Neural cell (in vitro differentiated cells): Measurements from ENCODE around the gene PTPRN2. TPM values are rescaled to one million over a fixed set of nuclear protein-coding genes. Genes with fewer than 3 reads are reported as not detected.

ENCODE experiments used
- H2AFZ ChIP-seq: fragments of 200-600, 300-800 bp; sonication (generic), shearing (Covaris generic); 2 replicates; pipeline ENCODE4 v1.6.0; 2014; ENCODE audit warnings: low read depth, mild to moderate bottlenecking, antibody characterized with exemption, low read length, moderate library complexity
- H3F3A ChIP-seq: fragments of 200-600 bp; shearing (Covaris generic); 2 replicates; pipeline ENCODE4 v1.6.1; 2016; ENCODE audit warnings: mild to moderate bottlenecking, moderate library complexity, mixed read lengths, antibody characterized with exemption, low read length; ENCODE audit not compliant: insufficient read depth, poor library complexity, severe bottlenecking
- H3K27ac ChIP-seq: fragments of 200-600, 300-800 bp; sonication (generic), shearing (Covaris generic); 2 replicates; pipeline ENCODE4 v1.5.1; 2014; ENCODE audit warnings: mild to moderate bottlenecking, low read length, moderate library complexity
- H3K27me3 ChIP-seq: fragments of 300-800, 200-600 bp; sonication (generic), shearing (Covaris generic); 2 replicates; pipeline ENCODE4 v1.6.0; 2014; ENCODE audit warnings: mild to moderate bottlenecking, low read depth, low read length, moderate library complexity; ENCODE audit not compliant: insufficient read depth
- H3K36me3 ChIP-seq: fragments of 300-800, 200-600 bp; sonication (generic), shearing (Covaris generic); 2 replicates; pipeline ENCODE4 v1.5.1; 2014; ENCODE audit warnings: mild to moderate bottlenecking, antibody characterized with exemption, low read length, moderate library complexity; ENCODE audit not compliant: insufficient read depth
- H3K4me2 ChIP-seq: fragments of 300-800, 200-600 bp; sonication (generic), shearing (Covaris generic); 2 replicates; pipeline ENCODE4 v1.6.0; 2014; ENCODE audit warnings: mild to moderate bottlenecking, low read length
- H3K4me3 ChIP-seq: fragments of 300-800, 200-600 bp; sonication (generic), shearing (Covaris generic); 2 replicates; pipeline ENCODE4 v1.5.1; 2014; ENCODE audit warnings: mild to moderate bottlenecking, low read length, moderate library complexity
- H3K79me2 ChIP-seq: fragments of 200-600 bp; shearing (Covaris generic); replicated peaks from 2 replicates; pipeline ENCODE4 v1.6.0; 2014; ENCODE audit warnings: mild to moderate bottlenecking, low read length, moderate library complexity; ENCODE audit not compliant: insufficient read depth
- H3K9ac ChIP-seq: fragments of 300-800, 200-600 bp; sonication (generic), shearing (Covaris generic); 2 replicates; pipeline ENCODE4 v1.6.1; 2016; ENCODE audit warnings: mild to moderate bottlenecking, low read length, mixed read lengths
- H3K9me2 ChIP-seq: fragments of 200-600 bp; shearing (Covaris generic); 2 replicates; pipeline ENCODE4 v1.6.1; 2016; ENCODE audit warnings: mild to moderate bottlenecking, low read length, mixed read lengths; ENCODE audit not compliant: insufficient read depth
- H3K9me3 ChIP-seq: fragments of 200-600, 300-800 bp; sonication (generic), shearing (Covaris generic); 2 replicates; pipeline ENCODE4 v1.6.1; 2016; ENCODE audit warnings: mild to moderate bottlenecking, mixed run types, low read length, moderate library complexity, mixed read lengths
- H4K20me1 ChIP-seq: fragments of 200-600 bp; shearing (Covaris generic); 2 replicates; pipeline ENCODE4 v1.6.1; 2016; ENCODE audit warnings: mild to moderate bottlenecking, mixed run types; ENCODE audit not compliant: insufficient read depth
- EP300 ChIP-seq: fragments of 450-650 bp; conservative IDR thresholded peaks from 2 replicates; pipeline ENCODE4 v1.6.1; 2014; ENCODE audit warnings: antibody characterized with exemption, mild to moderate bottlenecking, moderate library complexity; ENCODE audit not compliant: poor library complexity, severe bottlenecking
- EZH2 ChIP-seq: fragments of 200-600, 300-800 bp; shearing (Covaris generic), sonication (generic); IDR thresholded peaks from 2 replicates; pipeline ENCODE4 v1.6.1; 2014; ENCODE audit warnings: antibody characterized with exemption, low read length, borderline replicate concordance, mild to moderate bottlenecking; ENCODE audit not compliant: insufficient read depth, poor library complexity, severe bottlenecking
- MXI1 ChIP-seq: fragments of 450-650 bp; conservative IDR thresholded peaks from 2 replicates; pipeline ENCODE4 v1.6.1; 2014; ENCODE audit warnings: antibody characterized with exemption, mild to moderate bottlenecking; ENCODE audit not compliant: poor library complexity, severe bottlenecking
- POLR2AphosphoS5 ChIP-seq: IDR thresholded peaks from 2 replicates; pipeline ENCODE4 v1.6.1; 2012
- RAD21 ChIP-seq: fragments of 450-650 bp; conservative IDR thresholded peaks from 2 replicates; pipeline ENCODE4 v1.6.1; 2014; ENCODE audit warnings: antibody characterized with exemption, mild to moderate bottlenecking, moderate library complexity
- SMC3 ChIP-seq: fragments of 450-650 bp; conservative IDR thresholded peaks from 2 replicates; pipeline ENCODE4 v1.6.1; 2014; ENCODE audit warnings: antibody characterized with exemption, mild to moderate bottlenecking, moderate library complexity; ENCODE audit not compliant: poor library complexity
- TAF1 ChIP-seq: IDR thresholded peaks from 2 replicates; pipeline ENCODE4 v1.6.1; 2012; ENCODE audit warnings: low read depth
- polyA plus RNA-seq: library from polyadenylated mRNA; depleted of rRNA; stranded (reverse); fragments of >200 nt; gene quantifications from 2 replicates; pipeline ENCODE4 v1.2.3, GENCODE V29; 2014
- TF ChIP-seq, protein P1 (sequence below): IDR thresholded peaks from 2 replicates; pipeline ENCODE4 v1.6.1; 2012; ENCODE audit warnings: borderline replicate concordance
- TF ChIP-seq, protein P2 (sequence below): fragments of 450-650 bp; IDR thresholded peaks from 2 replicates; pipeline ENCODE4 v1.5.1; 2014; ENCODE audit warnings: antibody characterized with exemption, mild to moderate bottlenecking, moderate library complexity; ENCODE audit not compliant: poor library complexity, severe bottlenecking

Gene PTPRN2
- polyA plus RNA-seq, 1 donor from 2014 or later, result 31.0 TPM

DNA sequence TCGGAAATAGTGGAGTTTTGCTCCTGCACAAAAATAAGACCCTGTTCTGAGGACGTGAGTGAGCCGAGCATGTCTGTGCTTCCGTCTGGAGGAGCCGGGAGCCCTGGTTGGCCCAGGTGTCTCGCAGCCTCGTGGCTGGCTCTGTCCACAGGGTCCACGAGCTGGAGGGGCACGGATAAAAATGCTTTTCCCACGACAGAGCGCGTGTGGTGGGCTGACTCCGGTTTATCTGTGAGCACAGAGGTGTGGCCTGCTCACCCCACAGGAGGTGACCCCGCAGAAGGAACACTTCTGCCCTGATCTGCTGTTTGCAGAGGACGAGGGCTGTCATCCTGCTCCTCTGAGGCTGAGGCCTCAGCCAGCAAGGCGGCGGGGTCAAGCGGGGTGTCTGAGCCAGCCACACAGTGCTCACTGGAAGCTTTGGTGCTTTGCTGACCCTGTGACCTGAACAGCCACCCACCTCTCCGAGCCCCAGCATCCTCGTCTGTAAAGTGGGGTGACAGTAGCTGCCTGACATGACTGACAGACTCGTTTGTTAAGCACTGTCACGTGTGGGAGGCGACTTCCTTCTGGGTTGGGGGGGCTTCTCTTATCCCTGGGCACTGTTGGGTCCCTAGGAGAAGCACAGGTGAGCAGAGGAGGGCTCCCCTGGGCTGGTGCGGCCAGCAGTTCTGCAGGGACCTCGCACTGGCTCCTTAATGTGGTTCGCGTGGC is 1088.3 kb downstream of the PTPRN2 start:
- Histone ChIP-seq H3K4me3 (no peak overlapping the region), H3K9ac (no peak overlapping the region), H3K4me2 (no peak overlapping the region), H3K36me3 (no peaks in the 10 kb centered on the region), H3K79me2 (no peaks in the 10 kb centered on the region), H3K9me2 (no peaks in the 10 kb centered on the region), H2AFZ (no peak overlapping the region), H3K27ac (no peak overlapping the region), H3F3A (no peaks in the 10 kb centered on the region), H3K27me3 (no peaks in the 10 kb centered on the region), H3K9me3 (no peaks in the 10 kb centered on the region), H4K20me1 (no peaks in the 10 kb centered on the region)
- TF ChIP-seq POLR2AphosphoS5 (no peak), EZH2 (no peak), EP300 (no peak)

DNA sequence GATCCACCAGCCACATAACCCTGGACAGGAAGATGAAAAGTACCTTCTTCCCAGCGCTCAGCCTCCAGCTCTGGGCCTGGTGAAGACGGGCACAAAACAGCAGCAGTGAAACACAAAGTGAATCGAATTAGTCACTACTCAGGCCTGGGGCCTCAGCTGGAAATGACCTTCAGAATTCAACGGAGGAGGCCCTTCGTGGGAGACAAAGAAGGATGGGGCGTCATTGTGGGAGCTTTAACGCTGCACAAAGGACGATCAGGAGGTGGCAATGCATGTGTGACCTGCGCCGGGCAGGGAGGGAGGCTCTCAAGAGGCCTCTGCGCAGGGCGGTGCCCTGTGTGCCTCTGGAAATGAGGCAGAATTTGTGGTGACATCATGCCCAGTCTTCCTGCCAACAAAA is 1089.0 kb downstream of the PTPRN2 start:
- no peak overlapping the region for H3K4me3 ChIP-seq
- no peaks in the 10 kb centered on the region for H3K9me2 ChIP-seq
- no peaks in the 10 kb centered on the region for H3K79me2 ChIP-seq
- no peaks in the 10 kb centered on the region for H4K20me1 ChIP-seq
- H3K9me3 ChIP-seq, result no peaks in the 10 kb centered on the region
- no peak overlapping the region for H2AFZ ChIP-seq
- no peak overlapping the region for H3K4me2 ChIP-seq
- no peak overlapping the region for H3K9ac ChIP-seq
- TF ChIP-seq, protein P1, sequence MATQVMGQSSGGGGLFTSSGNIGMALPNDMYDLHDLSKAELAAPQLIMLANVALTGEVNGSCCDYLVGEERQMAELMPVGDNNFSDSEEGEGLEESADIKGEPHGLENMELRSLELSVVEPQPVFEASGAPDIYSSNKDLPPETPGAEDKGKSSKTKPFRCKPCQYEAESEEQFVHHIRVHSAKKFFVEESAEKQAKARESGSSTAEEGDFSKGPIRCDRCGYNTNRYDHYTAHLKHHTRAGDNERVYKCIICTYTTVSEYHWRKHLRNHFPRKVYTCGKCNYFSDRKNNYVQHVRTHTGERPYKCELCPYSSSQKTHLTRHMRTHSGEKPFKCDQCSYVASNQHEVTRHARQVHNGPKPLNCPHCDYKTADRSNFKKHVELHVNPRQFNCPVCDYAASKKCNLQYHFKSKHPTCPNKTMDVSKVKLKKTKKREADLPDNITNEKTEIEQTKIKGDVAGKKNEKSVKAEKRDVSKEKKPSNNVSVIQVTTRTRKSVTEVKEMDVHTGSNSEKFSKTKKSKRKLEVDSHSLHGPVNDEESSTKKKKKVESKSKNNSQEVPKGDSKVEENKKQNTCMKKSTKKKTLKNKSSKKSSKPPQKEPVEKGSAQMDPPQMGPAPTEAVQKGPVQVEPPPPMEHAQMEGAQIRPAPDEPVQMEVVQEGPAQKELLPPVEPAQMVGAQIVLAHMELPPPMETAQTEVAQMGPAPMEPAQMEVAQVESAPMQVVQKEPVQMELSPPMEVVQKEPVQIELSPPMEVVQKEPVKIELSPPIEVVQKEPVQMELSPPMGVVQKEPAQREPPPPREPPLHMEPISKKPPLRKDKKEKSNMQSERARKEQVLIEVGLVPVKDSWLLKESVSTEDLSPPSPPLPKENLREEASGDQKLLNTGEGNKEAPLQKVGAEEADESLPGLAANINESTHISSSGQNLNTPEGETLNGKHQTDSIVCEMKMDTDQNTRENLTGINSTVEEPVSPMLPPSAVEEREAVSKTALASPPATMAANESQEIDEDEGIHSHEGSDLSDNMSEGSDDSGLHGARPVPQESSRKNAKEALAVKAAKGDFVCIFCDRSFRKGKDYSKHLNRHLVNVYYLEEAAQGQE, result no peak
- TF ChIP-seq EZH2 (no peak), SMC3 (no peak), EP300 (no peak), POLR2AphosphoS5 (no peak), MXI1 (no peak), RAD21 (no peak), TAF1 (no peak)
- TF ChIP-seq, protein P2, sequence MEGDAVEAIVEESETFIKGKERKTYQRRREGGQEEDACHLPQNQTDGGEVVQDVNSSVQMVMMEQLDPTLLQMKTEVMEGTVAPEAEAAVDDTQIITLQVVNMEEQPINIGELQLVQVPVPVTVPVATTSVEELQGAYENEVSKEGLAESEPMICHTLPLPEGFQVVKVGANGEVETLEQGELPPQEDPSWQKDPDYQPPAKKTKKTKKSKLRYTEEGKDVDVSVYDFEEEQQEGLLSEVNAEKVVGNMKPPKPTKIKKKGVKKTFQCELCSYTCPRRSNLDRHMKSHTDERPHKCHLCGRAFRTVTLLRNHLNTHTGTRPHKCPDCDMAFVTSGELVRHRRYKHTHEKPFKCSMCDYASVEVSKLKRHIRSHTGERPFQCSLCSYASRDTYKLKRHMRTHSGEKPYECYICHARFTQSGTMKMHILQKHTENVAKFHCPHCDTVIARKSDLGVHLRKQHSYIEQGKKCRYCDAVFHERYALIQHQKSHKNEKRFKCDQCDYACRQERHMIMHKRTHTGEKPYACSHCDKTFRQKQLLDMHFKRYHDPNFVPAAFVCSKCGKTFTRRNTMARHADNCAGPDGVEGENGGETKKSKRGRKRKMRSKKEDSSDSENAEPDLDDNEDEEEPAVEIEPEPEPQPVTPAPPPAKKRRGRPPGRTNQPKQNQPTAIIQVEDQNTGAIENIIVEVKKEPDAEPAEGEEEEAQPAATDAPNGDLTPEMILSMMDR, result no peak
- H3K27ac ChIP-seq, result no peak overlapping the region
- no peaks in the 10 kb centered on the region for H3K27me3 ChIP-seq
- H3F3A ChIP-seq, result no peaks in the 10 kb centered on the region
- H3K36me3 ChIP-seq, result no peaks in the 10 kb centered on the region
